ENCODE data around the gene ZC3H7B. TPM values are rescaled to one million over a fixed set of nuclear protein-coding genes. Genes with fewer than 3 reads are reported as not detected.
A peak's percentile ranks its signal among the peaks of the same experiment; 100 is the strongest.

The ZC3H7B gene
- total and polyA plus RNA-seq, 12 donors: 21.4 to 51.5 (median 36.0) TPM

- Histone ChIP-seq H3K9me3 (no peaks in the 10 kb centered on the region), H3K36me3 (peaks cover 0 to 97% (median 29%) of the 10 kb centered on the region in 9 donors), H3K4me1 (peaks cover 0 to 6% (median 5%) of the 10 kb centered on the region in 9 donors), H3K4me3 (no peak overlapping the region), H3K27ac (no peak overlapping the region), H3K27me3 (no peaks in the 10 kb centered on the region)
- 85 to 89% methylated on average over 3 of the region's 3 CpGs for WGBS, 2 donors
- TF ChIP-seq, protein P1, sequence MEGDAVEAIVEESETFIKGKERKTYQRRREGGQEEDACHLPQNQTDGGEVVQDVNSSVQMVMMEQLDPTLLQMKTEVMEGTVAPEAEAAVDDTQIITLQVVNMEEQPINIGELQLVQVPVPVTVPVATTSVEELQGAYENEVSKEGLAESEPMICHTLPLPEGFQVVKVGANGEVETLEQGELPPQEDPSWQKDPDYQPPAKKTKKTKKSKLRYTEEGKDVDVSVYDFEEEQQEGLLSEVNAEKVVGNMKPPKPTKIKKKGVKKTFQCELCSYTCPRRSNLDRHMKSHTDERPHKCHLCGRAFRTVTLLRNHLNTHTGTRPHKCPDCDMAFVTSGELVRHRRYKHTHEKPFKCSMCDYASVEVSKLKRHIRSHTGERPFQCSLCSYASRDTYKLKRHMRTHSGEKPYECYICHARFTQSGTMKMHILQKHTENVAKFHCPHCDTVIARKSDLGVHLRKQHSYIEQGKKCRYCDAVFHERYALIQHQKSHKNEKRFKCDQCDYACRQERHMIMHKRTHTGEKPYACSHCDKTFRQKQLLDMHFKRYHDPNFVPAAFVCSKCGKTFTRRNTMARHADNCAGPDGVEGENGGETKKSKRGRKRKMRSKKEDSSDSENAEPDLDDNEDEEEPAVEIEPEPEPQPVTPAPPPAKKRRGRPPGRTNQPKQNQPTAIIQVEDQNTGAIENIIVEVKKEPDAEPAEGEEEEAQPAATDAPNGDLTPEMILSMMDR (IDR thresholded peaks at IDR 0.05): no peak
- intact Hi-C loops (cut with DNase I): loop anchor here in 4 of 10 donors (5.0 to 10.0 kb wide), 3 partner anchors 85 to 1852 kb away; partner anchors contain the start of gene EP300 (in 2 of the 4)
- ATAC-seq (peak in 1 of 8 donors; percentile 31), DNase-seq (no peak)
These were observed 21.3 kb upstream of the ZC3H7B start for GRCh38 chr22:41280065-41280464.

DNA sequence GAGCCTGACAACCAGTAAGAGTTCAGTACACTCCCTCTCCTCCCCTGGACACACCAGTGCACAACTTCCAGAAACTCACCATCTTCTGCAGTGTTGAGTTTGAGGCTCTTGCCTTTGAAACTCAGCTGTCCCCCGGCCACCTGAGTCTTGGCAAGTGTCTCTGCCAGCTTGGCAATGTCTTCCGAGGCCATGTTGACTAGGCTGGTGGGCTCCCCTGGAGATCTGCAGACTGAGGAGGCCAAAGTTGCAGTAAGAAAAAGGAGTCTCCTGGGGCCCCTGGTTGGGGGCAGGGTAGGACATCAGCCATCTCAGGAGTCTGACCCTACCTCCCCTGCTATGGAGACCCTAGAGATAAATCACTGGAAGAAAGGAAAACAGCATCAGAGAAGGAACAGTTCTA lies 20.5 kb upstream of the ZC3H7B start:
- no peak for ATAC-seq
- no peak for DNase-seq
- intact Hi-C loops (cut with DNase I): loop anchor here in 4 of 10 donors (5.0 to 10.0 kb wide), 3 partner anchors 86 to 1851 kb away; partner anchors contain the start of gene EP300 (in 2 of the 4)
- H3K4me3 ChIP-seq: no peak overlapping the region
- no peaks in the 10 kb centered on the region for H3K27me3 ChIP-seq
- peaks cover 0 to 12% (median 10%) of the 10 kb centered on the region in 9 donors for H3K4me1 ChIP-seq
- H3K27ac ChIP-seq: no peak overlapping the region
- H3K9me3 ChIP-seq: no peaks in the 10 kb centered on the region
- H3K36me3 ChIP-seq: peaks cover 0 to 89% (median 28%) of the 10 kb centered on the region in 9 donors
- 92 to 93% methylated on average over 2 of the region's 2 CpGs for WGBS, 2 donors
- TF ChIP-seq, protein P1 (IDR thresholded peaks at IDR 0.05): no peak

GRCh38 chr22:41284465-41284864 lies 16.9 kb upstream of the ZC3H7B start:
- TF ChIP-seq, protein P1 (IDR thresholded peaks at IDR 0.05): no peak
- DNase-seq: no peak
- 92 to 93% methylated on average over 10 of the region's 10 CpGs for WGBS, 2 donors
- intact Hi-C loops (cut with DNase I): loop anchor here in 4 of 10 donors (5.0 to 10.0 kb wide), 3 partner anchors 90 to 1848 kb away; partner anchors contain the start of gene EP300 (in 2 of the 4)
- H3K27ac ChIP-seq: peak overlapping the region in 1 of 10 donors; percentile 94
- peaks cover 0 to 31% (median 25%) of the 10 kb centered on the region in 9 donors for H3K4me1 ChIP-seq
- no peak for ATAC-seq
- H3K9me3 ChIP-seq: no peaks in the 10 kb centered on the region
- peaks cover 0 to 54% (median 13%) of the 10 kb centered on the region in 9 donors for H3K36me3 ChIP-seq
- H3K27me3 ChIP-seq: no peaks in the 10 kb centered on the region
- H3K4me3 ChIP-seq: peak overlapping the region in 2 of 10 donors; percentile 88 to 92

GRCh38 chr22:41285441-41285819 lies 15.9 kb upstream of the ZC3H7B start:
- intact Hi-C loops (cut with DNase I): loop anchor here in 5 of 10 donors (5.0 to 10.0 kb wide), 5 partner anchors 78 to 191 kb away; partner anchors contain the start of genes TEF (in 3 of the 5), EP300 (in 2 of the 5) and L3MBTL2 (in 1 of the 5)
- H3K27ac ChIP-seq: peak overlapping the region; percentile 13 to 94 (median 83)
- peak overlapping the region; percentile 69 to 98 (median 90) for H3K4me3 ChIP-seq
- no peaks in the 10 kb centered on the region for H3K9me3 ChIP-seq
- ATAC-seq (peak; percentile 2 to 74 (median 36)), DNase-seq (peak; percentile 39 to 48)
- peaks cover 0 to 45% (median 4%) of the 10 kb centered on the region in 9 donors for H3K36me3 ChIP-seq
- no peaks in the 10 kb centered on the region for H3K27me3 ChIP-seq
- WGBS, 2 donors: 1% methylated on average over 30 of the region's 30 CpGs
- peaks cover 0 to 31% (median 25%) of the 10 kb centered on the region in 9 donors for H3K4me1 ChIP-seq
- TF ChIP-seq, protein P1 (IDR thresholded peaks at IDR 0.05): no peak
